GM19099 (cell line): Measurements from ENCODE around the gene VPS72.

Experiments
- POLR2A ChIP-seq: IDR thresholded peaks from 3 replicates; pipeline ENCODE4 v1.6.1; 2011; ENCODE audit warnings: low read depth; ENCODE audit not compliant: insufficient read length; ENCODE audit errors: extremely low read depth

The VPS72 gene

DNA sequence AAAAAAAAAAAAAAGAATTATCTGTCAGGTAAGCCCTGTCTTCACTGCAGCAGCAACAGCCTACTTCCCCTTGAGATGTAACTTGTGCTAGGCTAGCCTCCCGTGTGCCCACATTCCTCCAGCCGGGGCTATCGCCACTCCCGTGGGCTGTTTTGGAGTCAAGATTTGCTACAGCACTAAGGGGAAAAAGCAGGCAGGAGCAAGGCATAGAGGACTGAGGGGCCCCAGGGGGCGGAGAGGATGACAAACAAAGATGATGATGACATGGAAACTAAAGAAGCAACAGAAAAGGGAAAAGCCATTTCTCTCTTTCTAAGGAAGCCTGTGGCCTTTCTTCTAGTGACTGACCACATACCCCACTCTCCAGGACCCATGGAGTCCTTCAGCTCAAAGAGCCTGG is 31.7 kb downstream of the VPS72 start:
- no peak for TF ChIP-seq POLR2A

DNA sequence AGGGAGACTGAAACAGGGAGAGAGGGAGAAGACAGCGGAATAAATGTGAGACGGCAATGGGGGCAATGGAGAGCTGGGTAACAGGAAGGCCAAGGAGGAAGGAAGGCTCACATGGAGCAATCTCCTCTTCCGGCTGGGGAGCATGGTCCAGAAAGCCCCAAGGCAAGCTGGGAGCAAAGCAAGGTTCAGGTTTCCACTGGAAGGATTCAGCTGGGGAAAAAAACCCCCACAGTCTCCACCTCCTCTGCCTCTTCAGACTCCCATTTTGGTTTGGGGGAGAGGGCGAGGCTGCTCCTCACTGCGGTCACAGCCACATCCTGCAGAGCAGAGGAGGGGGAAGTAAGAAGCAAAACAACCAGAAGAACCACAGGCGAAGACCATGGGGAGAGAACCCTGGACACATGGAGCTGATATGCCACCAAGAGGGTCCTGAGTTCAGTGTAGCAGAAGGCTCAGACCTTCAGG is 32.9 kb downstream of the VPS72 start:
- peak; percentile 31 for TF ChIP-seq POLR2A

DNA sequence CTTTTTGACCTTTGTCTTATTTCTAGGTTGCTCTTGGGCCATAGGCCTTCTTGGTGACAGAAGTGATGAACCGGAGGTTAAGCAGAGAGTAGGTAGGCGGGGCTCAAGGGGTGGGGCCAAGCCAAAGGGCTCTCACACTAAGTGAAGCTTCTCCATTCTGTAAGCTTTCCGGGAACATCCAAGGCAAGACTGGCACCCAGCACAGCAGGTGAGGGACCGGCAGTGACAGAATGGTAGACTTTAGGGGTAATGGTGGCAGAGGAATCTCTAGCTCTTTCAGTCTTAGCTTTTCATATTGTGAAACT is 33.5 kb downstream of the VPS72 start, which contains the start of gene TNFAIP8L2:
Gene TNFAIP8L2, plus strand, starts transcription at position 135 of the 305 bp plus-strand sequence. CDS start 2,049 bp downstream, outside the sequence.
- TF ChIP-seq POLR2A = no peak

DNA sequence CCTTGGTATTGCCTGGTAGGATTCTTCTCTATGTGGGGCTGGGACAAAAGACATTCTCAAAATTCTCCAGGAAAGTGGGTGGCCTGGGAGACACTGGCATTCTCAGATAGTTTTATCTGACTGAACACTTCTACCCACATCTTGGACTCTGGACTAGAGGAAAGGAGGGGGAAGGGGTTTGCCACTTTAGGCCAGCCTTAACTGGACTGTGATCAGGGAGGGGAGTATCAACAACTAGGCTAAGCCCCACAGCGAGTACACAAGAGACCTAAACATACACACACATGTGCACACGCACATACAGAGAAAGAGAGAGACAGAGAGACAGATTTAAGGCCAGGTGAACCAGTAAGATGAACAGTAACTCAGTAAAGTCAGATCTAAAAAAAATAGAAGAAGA is 42.3 kb downstream of the VPS72 start:
- TF ChIP-seq POLR2A = no peak

DNA sequence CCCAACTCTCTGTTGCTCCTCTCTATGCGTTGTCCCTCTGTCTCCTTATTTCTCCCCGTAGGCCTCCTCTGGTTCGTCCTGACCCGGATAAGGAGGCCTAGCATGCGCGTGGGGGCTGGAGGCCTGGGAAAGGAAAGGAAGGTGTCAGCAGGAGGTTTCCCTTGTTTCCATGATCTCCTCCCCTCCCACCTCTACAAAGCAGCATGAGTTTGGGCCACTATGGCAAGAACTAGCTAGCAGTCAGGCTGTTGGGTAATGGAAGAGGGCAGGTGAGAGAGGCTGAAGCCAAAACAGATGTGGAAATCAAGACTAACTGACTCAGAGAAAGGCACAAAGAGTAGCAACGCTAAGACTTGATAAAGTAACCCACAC is 42.9 kb downstream of the VPS72 start:
- no peak for TF ChIP-seq POLR2A

DNA sequence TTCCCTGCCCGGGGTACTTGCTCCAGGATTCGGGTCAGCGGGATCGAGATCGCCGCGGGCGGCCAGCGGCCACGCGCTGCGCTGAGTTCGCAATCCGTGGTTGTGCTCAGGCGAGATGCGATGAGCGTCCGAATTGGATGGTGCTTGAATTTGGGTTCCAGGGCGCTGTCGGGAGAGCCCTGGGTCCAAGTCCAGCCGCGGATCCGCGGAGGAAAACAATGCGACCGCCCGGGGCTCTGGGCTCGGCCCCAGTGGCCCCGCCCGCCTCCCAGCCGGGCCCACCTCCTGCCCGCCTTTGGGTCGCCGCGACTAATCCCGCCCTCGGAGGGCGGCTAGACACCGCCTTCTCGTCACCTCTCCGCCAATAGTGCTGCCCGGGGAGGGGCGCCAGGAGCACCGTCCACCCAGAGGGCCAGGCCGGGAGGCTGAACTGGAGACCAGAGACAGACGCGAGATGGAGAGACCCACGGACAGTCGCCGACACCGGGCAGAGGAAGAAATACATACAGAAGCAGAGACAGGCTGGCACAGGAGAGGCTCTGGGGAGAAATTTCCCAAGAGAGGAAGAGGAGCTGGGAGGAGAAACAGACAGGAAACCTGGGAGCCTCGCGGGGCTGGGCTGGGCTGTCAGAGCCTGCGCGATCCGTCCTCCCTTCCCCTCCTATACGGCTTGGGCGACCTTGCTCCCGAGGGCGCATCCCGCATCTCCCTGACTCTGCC is 43.4 kb downstream of the VPS72 start, which contains the start of gene SEMA6C:
Gene SEMA6C, minus strand, starts transcription at position 220 of the 720 bp plus-strand sequence. CDS start 4,010 bp downstream, outside the sequence.
- no peak for TF ChIP-seq POLR2A

DNA sequence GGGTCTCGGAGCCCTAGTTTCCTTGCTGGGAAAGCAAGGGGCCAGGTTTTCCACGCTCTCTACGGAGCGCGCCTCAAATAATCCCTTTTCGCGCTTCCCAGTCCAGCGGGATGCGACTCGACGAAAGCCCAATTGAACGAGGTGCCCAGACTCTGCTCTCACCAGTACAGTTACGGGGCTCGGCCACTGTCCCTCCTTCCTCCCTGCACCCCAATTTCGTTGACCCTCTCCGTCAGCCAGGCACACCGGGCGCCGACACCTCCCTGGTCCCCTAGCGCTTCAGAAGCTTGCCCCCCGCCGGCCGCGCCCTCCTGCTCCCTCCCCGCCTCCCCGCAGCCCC is 44.0 kb downstream of the VPS72 start:
- no peak for TF ChIP-seq POLR2A

DNA sequence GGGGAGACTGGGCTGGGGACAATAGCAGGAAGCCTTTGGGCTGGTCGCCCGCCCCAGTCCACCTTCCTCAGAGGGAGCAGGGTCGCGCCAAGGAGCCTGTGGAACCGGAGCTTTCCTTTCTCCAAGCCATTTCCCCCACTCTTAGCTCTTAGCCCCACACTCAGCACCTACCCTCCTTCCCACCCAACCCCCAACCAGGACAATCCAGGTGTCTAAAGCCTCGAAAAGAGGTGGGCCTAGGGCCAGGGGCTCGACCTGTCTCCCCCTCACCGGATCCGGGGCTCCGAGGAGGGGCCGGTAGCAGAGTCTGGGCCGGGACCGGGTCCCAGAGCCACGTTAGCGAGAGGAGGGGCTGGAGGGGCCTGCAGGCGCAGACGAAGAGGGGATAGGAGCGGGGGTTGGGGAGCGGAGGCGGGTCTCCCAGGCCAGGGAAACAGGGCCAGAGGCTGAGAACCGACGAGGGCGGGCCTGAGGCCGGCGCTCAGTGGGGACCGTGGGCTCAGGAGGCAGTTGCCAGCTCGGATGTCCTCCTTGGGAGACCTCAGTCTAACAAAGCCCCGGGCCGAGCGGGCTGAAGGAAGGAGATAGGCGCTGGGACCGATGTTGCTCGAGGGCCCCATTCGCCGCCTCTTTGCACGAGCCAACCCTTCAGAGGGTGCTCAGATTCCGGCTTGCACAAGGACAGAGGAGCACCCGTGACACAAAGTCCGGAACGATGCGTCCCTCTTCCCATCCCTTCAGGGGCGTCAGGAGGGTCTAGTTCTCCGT is 44.5 kb downstream of the VPS72 start:
- no peak for TF ChIP-seq POLR2A

DNA sequence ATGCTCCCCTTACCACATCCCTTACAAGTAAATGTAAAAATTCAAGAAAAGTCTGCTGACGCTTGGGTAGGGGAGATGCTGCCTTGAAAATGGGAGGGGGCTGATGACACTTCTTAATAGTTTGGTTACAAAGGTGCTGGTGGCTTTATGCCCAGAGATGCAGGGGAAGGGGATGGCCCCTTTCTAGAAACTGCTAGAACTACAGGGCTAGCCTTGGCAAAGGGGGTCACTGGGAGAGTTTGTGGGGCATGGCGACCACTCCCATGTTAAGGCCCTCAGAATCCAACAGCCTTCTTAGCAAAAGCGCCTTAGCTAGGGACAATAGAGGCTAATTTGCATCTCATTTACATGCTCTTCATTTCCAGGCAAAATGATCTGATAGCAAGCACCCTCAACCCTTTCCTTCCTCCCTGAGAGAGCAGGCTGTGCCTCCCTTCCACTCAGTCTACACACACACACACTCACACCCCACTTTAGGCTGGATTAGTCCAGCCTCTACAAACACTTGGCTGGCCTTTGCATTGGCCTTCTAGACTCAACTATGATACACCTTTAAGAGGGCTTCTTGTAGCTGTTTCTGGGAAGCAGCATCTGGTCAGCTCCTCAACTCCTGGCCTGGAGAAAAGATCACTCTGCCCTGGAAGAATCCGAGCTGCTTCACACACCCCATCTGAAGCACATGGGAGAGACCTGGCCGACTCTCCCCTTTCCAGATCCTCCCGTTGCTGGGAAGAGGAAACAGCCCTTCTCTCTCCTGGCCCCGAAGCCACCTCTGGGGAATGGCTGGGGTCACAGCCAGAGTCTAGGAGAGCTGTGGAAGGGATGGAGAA is 45.3 kb downstream of the VPS72 start:
- TF ChIP-seq POLR2A = no peak

DNA sequence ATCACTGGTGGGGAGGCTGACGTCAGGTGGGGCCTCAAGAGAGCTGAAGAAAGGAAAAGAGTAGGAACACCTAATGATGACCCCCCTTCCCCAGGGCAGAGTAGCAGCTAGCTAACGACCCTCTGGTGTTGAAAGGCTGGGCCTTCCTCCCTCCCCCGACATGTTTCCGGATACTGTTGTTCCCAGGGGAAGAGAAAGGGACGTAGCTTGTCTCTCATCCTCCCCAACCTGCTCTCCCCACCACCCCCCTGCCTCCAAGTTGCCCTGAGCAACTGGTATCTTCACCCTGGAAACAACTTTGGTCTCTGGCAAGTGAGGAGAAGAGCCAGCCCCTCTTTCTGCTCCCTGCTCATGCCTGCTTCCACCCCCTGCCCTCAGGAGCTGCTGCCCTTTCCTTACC is 46.0 kb downstream of the VPS72 start:
- no peak for TF ChIP-seq POLR2A

DNA sequence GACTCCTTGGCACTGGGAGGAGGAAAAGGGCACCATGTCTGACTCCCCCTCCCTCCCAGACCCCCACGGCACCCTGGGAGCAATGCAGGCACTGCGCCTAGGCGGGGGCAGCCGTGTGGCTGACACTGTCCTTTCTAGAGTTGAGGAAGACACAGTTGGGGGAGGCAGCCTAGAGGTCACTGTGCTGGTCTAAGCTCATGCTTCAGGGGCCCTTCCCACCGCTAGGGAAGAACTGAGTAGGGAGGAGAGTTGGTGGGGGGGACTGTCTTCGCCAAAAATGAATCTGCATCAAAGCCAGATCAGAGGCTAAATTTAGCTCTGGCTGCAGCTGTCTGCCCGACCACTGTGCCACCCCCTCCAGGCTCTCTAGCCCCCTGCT is 47.0 kb downstream of the VPS72 start:
- no peak for TF ChIP-seq POLR2A

DNA sequence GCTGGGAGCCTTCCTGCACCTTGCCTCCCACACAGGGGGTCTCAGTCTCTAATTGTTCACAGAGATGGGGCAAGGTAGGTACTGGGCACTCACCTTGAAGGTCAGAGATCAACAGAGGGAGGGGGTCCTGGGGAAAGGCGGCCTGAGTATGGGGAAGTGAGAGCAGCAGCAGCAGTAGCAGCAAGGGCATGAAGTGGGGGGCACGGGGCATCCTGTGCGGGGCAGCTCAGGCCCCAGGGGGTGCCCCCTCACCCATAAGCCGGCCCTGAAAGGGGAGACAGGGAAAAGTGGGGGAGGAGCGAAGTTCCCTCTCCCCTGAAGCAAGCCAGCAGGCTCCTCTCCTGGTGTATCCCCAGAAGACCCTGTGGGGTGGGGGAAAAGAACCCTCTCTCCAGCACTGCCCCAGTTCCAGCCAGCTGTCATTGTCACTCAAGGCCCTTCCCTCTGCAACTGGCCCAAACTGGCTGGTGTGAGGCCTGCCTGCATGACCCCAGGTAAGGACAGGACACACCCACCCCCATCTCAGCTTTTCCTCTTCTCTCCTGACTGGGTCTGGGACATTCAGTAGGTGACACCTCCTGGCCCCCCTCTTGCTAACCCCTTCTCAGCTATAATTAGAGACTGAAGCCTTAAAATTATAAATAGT is 47.5 kb downstream of the VPS72 start:
- no peak for TF ChIP-seq POLR2A

DNA sequence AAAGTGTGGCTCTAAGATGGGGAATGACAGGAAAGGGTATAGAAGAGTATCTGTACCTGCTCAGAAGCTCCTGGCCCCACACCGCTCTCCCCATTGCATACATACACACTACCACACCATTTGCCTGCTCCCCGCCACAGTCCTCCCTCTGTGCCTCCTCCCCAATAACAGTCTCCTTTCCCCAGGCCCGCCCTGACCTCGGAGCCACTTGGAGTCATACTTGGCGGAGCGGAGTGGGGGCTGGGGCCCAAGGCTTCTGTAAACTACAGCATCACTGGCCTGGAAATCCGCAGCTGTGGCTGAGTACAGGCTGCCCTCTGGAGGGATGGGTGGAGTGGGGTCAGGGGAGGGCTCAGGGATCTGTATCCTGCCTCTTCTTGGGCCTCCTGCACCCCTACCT is 52.2 kb downstream of the VPS72 start:
- TF ChIP-seq POLR2A = no peak

DNA sequence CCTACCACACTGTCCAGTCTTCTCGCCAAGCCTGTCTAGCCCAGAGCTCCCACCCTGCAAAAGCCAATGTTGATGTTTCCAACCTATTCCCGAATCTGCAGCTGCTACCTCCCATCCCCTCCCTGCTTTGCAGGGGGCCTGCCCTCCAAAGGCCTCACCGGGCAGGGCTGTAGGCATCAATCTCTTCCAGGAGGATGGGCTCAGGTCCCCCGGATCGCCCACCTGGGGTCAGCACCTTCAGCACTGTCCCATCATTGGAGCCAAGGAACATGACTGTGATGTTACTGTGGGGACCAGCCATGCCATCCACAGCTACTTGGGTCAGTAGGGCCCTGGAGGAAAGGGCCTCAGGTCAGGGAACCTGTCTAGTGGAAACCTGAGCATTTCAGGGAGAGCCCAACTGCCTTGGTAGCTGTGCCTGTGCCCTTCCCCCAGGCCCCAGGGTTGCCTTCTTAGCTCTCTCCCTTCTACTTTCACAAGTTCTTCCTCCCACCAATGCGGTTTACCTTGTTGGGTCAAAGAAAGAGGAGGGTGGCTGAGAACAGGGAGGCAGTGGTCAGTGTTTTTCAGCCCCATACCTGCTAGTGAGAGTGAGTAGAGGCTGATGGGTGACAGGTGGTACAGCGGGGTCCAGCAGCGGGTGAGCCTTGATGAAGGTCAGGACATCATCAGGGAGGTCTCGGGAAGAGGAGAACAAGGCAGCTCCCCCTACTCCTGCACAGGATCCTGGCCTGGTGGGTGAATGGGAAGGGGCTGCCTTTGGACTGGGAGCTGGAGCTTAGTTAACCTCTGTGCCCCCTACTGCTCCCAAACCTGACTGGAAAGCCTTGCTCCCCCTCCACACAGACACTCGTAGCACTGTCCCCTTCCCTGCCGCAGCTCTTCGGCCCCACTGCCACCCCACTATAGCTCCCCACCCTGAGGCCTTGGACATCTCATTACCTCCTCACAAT is 54.3 kb downstream of the VPS72 start:
- no peak for TF ChIP-seq POLR2A
